ENCODE results near the gene BRIX1. TPM values are rescaled to one million over a fixed set of nuclear protein-coding genes. Genes with fewer than 3 reads are reported as not detected.
A peak's percentile ranks its signal among the peaks of the same experiment; 100 is the strongest.

BRIX1 gene
- total and polyA plus RNA-seq, 9 of the 15 experiments (the other 6 are each of a cell fraction or from before 2014, with no cell fraction given), result 115 to 193 (median 159) TPM

DNA sequence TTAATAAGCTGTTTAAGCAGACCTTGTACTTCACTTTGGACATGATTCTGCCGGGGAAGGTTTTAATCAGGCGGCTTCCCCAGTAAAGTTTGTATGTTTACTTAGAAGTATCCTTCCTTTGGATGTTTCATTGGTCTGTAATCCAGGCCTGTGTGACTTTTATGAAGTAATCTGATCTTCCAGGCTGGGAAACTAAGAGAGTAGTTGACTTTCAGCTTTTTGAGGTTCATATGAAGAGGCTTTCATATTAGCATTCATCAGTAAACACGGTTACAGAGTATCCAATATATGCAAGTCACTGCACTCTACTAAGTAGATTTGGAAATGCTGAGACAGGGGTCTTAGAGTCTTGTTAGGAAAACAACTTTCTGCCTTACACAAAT is 14.9 kb downstream of the BRIX1 start:
- Histone ChIP-seq H3K9me3 (replicated peaks; ENCODE audit: control insufficient read depth, insufficient read depth, low read depth, low read length) (no peaks in the 10 kb centered on the region), H4K20me1 (replicated peaks; ENCODE audit: control insufficient read depth, insufficient read depth, low read length) (no peaks in the 10 kb centered on the region), H3K27ac (ENCODE audit: extremely low read depth, low read depth, low read length) (peak overlapping the region; percentile 85), H3K9me1 (ENCODE audit: control insufficient read depth, insufficient read depth, low read length) (no peaks in the 10 kb centered on the region), H3K36me3 (ENCODE audit: control insufficient read depth, insufficient read depth, low read length) (peaks cover 62% of the 10 kb centered on the region), H3K4me1 (replicated peaks in 1 of 2; ENCODE audit: control insufficient read depth in 2 of 2, insufficient read depth in 2 of 2, low read length in 2 of 2) (peaks cover 9 to 18% of the 10 kb centered on the region in 2 experiments; a peak in 4 of 5 replicates), H2AFZ (ENCODE audit: low read depth, low read length) (peak overlapping the region; percentile 82; the same call in 1 of the 2 replicates), H3K27me3 (ENCODE audit: control insufficient read depth in 2 of 2, insufficient read depth in 2 of 2, low read length in 2 of 2) (no peaks in the 10 kb centered on the region), H3K4me2 (ENCODE audit: insufficient read depth, low read length) (peak overlapping the region; percentile 94), H3K79me2 (ENCODE audit: control insufficient read depth, insufficient read depth, low read length) (peaks cover 75% of the 10 kb centered on the region), H3K9ac (ENCODE audit: insufficient read depth in 1 of 2, low read depth in 2 of 2, low read length in 2 of 2) (peak overlapping the region; percentile 76 to 97), H3K4me3 (peak overlapping the region; percentile 84)
- CTCF ChIA-PET (ENCODE audit: low intra/inter-chr PET ratio), result no interaction called here
- FAIRE-seq (no peak), DNase-seq (ENCODE audit: extremely low read depth in 1 of 4, low spot score in 3 of 4) (no peak), ATAC-seq (no peak)
- BruUV-seq (replicated peaks), result no TSS peak
- WGBS (ENCODE audit: insufficient coverage, low coverage, missing lambda C conversion rate), result 1% methylated on average over 3 of the region's 3 CpGs
- intact Hi-C loops (cut with micrococcal nuclease), result no loop called here
- POLR2A ChIA-PET, result interaction anchor here (0.6 to 3.7 kb wide), 6 partner anchors 9 to 335 kb away, joined by 3 to 67 read pairs (median 4); partner anchors contain the start of genes BRIX1 and RAD1
- in situ Hi-C loops (cut with MboI), result no loop called here
- TF ChIP-seq ZNF644 (tag; IDR thresholded peaks at IDR 0.05; ENCODE audit: low read depth), result 0 out of 2 replicates have a peak, but pooled peaks have one; percentile 33
- TF ChIP-seq, protein P1, sequence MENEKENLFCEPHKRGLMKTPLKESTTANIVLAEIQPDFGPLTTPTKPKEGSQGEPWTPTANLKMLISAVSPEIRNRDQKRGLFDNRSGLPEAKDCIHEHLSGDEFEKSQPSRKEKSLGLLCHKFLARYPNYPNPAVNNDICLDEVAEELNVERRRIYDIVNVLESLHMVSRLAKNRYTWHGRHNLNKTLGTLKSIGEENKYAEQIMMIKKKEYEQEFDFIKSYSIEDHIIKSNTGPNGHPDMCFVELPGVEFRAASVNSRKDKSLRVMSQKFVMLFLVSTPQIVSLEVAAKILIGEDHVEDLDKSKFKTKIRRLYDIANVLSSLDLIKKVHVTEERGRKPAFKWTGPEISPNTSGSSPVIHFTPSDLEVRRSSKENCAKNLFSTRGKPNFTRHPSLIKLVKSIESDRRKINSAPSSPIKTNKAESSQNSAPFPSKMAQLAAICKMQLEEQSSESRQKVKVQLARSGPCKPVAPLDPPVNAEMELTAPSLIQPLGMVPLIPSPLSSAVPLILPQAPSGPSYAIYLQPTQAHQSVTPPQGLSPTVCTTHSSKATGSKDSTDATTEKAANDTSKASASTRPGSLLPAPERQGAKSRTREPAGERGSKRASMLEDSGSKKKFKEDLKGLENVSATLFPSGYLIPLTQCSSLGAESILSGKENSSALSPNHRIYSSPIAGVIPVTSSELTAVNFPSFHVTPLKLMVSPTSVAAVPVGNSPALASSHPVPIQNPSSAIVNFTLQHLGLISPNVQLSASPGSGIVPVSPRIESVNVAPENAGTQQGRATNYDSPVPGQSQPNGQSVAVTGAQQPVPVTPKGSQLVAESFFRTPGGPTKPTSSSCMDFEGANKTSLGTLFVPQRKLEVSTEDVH (IDR thresholded peaks at IDR 0.05; ENCODE audit: low read depth, partially characterized antibody), result peak; percentile 12
- TF ChIP-seq ZNF778 (CRISPR knock-in tag; IDR thresholded peaks at IDR 0.05), result no peak
- TF ChIP-seq, protein P2, sequence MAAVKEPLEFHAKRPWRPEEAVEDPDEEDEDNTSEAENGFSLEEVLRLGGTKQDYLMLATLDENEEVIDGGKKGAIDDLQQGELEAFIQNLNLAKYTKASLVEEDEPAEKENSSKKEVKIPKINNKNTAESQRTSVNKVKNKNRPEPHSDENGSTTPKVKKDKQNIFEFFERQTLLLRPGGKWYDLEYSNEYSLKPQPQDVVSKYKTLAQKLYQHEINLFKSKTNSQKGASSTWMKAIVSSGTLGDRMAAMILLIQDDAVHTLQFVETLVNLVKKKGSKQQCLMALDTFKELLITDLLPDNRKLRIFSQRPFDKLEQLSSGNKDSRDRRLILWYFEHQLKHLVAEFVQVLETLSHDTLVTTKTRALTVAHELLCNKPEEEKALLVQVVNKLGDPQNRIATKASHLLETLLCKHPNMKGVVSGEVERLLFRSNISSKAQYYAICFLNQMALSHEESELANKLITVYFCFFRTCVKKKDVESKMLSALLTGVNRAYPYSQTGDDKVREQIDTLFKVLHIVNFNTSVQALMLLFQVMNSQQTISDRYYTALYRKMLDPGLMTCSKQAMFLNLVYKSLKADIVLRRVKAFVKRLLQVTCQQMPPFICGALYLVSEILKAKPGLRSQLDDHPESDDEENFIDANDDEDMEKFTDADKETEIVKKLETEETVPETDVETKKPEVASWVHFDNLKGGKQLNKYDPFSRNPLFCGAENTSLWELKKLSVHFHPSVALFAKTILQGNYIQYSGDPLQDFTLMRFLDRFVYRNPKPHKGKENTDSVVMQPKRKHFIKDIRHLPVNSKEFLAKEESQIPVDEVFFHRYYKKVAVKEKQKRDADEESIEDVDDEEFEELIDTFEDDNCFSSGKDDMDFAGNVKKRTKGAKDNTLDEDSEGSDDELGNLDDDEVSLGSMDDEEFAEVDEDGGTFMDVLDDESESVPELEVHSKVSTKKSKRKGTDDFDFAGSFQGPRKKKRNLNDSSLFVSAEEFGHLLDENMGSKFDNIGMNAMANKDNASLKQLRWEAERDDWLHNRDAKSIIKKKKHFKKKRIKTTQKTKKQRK (IDR thresholded peaks at IDR 0.05; ENCODE audit: borderline replicate concordance, low read depth, low read length), result no peak
- peak; percentile 76 for TF ChIP-seq NFE2L1 (tag; IDR thresholded peaks at IDR 0.05; ENCODE audit: borderline replicate concordance, low read depth)
- TF ChIP-seq ELF2 (CRISPR knock-in tag; IDR thresholded peaks at IDR 0.05), result no peak
- peak; percentile 92 for TF ChIP-seq MAFG (tag; conservative IDR thresholded peaks at IDR 0.05)
- peak; percentile 41; the same call in 1 of the 2 replicates for TF ChIP-seq MAFF (IDR thresholded peaks at IDR 0.05; ENCODE audit: low read length)
- no peak for TF ChIP-seq BHLHE40 (IDR thresholded peaks at IDR 0.05; ENCODE audit: low read length)
- TF ChIP-seq BRD9 (IDR thresholded peaks at IDR 0.05; ENCODE audit: low read depth, partially characterized antibody), result peak; percentile 11
- TF ChIP-seq KAT7 (CRISPR knock-in tag; IDR thresholded peaks at IDR 0.05; ENCODE audit: borderline replicate concordance), result no peak
- 0 out of 2 replicates have a peak, but pooled peaks have one; percentile 22 for TF ChIP-seq HDAC2 (IDR thresholded peaks at IDR 0.05)
- TF ChIP-seq FOXA3 (CRISPR knock-in tag; conservative IDR thresholded peaks at IDR 0.05 in 1 of 2, IDR thresholded peaks at IDR 0.05 in 1 of 2), result peak in 1 of 2 experiments; percentile 43; a peak in 1 of 4 replicates
- TF ChIP-seq MAFK (IDR thresholded peaks at IDR 0.05; ENCODE audit: low read length), result peak; percentile 47; the same call in 1 of the 2 replicates

Data from K562 (cell line).